IMR-90 (cell line): ENCODE results near the gene WSB1.

ENCODE experiments used
- BHLHE40 ChIP-seq: fragments of 150-350 bp; IDR thresholded peaks from 2 replicates; pipeline ENCODE4 v1.6.1; 2016; ENCODE audit warnings: mild to moderate bottlenecking, low read depth, low read length
- CEBPB ChIP-seq: IDR thresholded peaks from 2 replicates; pipeline ENCODE4 v1.6.1; 2012; ENCODE audit warnings: low read depth, low read length, improper control_type of control experiment
- FOS ChIP-seq: fragments of 150-350 bp; IDR thresholded peaks from 2 replicates; pipeline ENCODE4 v1.6.1; 2016; ENCODE audit warnings: low read depth, low read length
- MAFK ChIP-seq: IDR thresholded peaks from 2 replicates; pipeline ENCODE4 v1.6.1; 2012; ENCODE audit warnings: low read depth, low read length, improper control_type of control experiment
- MXI1 ChIP-seq: IDR thresholded peaks from 2 replicates; pipeline ENCODE4 v1.6.1; 2012; ENCODE audit warnings: low read depth, mild to moderate bottlenecking, low read length, moderate library complexity, borderline replicate concordance
- NFE2L2 ChIP-seq: fragments of 150-350 bp; IDR thresholded peaks from 2 replicates; pipeline ENCODE4 v1.6.1; 2016; ENCODE audit warnings: low read depth, mild to moderate bottlenecking, low read length
- POLR2A ChIP-seq: IDR thresholded peaks from 2 replicates; pipeline ENCODE4 v1.6.1; 2012; ENCODE audit warnings: mild to moderate bottlenecking, low read depth, low read length
- RAD21 ChIP-seq: IDR thresholded peaks from 2 replicates; pipeline ENCODE4 v1.6.1; 2012; ENCODE audit warnings: low read length, improper control_type of control experiment
- RCOR1 ChIP-seq: IDR thresholded peaks from 2 replicates; pipeline ENCODE4 v1.6.1; 2012; ENCODE audit warnings: mild to moderate bottlenecking, low read length, improper control_type of control experiment; ENCODE audit not compliant: insufficient replicate concordance
- RFX5 ChIP-seq: IDR thresholded peaks from 2 replicates; pipeline ENCODE4 v1.8.0; 2012; ENCODE audit warnings: low read depth, mild to moderate bottlenecking, low read length, moderate library complexity
- SMC3 ChIP-seq: fragments of 150-350 bp; IDR thresholded peaks from 2 replicates; pipeline ENCODE4 v1.6.1; 2016; ENCODE audit warnings: low read depth, mild to moderate bottlenecking, antibody characterized with exemption, low read length, moderate library complexity
- USF2 ChIP-seq: fragments of 150-350 bp; IDR thresholded peaks from 2 replicates; pipeline ENCODE4 v1.6.1; 2017; ENCODE audit warnings: mild to moderate bottlenecking, antibody characterized with exemption, low read length, low read depth
- TF ChIP-seq, protein P1 (sequence below): conservative IDR thresholded peaks from 2 replicates; pipeline ENCODE4 v1.5.1; 2012; ENCODE audit warnings: mild to moderate bottlenecking, low read depth, low read length, improper control_type of control experiment

DNA sequence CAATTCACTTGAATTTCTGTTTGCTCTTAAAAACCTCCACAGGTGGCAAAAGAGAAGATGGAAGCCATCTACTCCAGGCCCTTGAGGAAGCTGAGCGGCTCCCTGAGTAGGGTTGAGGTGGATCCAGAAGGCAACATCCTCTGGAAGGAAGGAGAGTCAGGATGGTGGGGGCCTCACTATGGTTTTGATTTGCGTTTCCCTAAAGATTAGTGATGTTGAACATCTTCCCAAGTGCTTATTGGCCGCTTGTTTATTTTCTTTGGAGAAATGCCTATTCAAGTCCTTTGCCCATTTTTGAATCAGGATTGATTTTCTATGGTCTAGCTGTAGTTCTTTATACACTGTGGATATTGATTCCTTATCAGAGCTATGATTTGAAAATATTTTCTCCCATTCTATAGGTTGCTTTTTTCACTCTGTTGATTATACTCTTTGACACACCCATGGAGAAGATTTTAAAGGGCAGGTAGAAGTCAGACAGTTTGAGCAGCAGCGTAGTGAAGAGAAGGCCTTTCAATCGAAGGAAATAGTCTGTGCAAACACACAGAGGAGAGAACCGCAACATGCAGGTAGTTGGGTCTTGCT, 58.6 kb downstream of the WSB1 start:
- TF ChIP-seq, protein P1, sequence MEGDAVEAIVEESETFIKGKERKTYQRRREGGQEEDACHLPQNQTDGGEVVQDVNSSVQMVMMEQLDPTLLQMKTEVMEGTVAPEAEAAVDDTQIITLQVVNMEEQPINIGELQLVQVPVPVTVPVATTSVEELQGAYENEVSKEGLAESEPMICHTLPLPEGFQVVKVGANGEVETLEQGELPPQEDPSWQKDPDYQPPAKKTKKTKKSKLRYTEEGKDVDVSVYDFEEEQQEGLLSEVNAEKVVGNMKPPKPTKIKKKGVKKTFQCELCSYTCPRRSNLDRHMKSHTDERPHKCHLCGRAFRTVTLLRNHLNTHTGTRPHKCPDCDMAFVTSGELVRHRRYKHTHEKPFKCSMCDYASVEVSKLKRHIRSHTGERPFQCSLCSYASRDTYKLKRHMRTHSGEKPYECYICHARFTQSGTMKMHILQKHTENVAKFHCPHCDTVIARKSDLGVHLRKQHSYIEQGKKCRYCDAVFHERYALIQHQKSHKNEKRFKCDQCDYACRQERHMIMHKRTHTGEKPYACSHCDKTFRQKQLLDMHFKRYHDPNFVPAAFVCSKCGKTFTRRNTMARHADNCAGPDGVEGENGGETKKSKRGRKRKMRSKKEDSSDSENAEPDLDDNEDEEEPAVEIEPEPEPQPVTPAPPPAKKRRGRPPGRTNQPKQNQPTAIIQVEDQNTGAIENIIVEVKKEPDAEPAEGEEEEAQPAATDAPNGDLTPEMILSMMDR = no peak
- TF ChIP-seq MXI1 (no peak), POLR2A (no peak; the same call in 1 of the 2 replicates), USF2 (no peak), MAFK (no peak), RCOR1 (no peak), FOS (no peak), RFX5 (no peak), RAD21 (no peak), SMC3 (no peak), CEBPB (no peak), BHLHE40 (no peak), NFE2L2 (no peak)
